Measurements from ENCODE around the gene GALNT14.

GALNT14 gene

GRCh38 chr2:30974092-30974491, 164.1 kb downstream of the GALNT14 start:
- no peak for DNase-seq (ENCODE audit: low read depth)

- no peak for DNase-seq (ENCODE audit: low read depth)
Observed at GRCh38 chr2:30971231-30972025, 166.8 kb downstream of the GALNT14 start.

GRCh38 chr2:30968660-30969397, 169.4 kb downstream of the GALNT14 start:
- no peak for DNase-seq (ENCODE audit: low read depth)

- no peak for DNase-seq (ENCODE audit: low read depth)
Observed at GRCh38 chr2:30966786-30967185, 171.5 kb downstream of the GALNT14 start.

GRCh38 chr2:30965022-30965531, 173.2 kb downstream of the GALNT14 start:
- no peak for DNase-seq (ENCODE audit: low read depth)

- DNase-seq (ENCODE audit: low read depth) = no peak
Observed at GRCh38 chr2:30964334-30965005, 173.8 kb downstream of the GALNT14 start.

GRCh38 chr2:30963184-30963583, 175.1 kb downstream of the GALNT14 start:
- no peak for DNase-seq (ENCODE audit: low read depth)

- DNase-seq (ENCODE audit: low read depth) = no peak
Observed at GRCh38 chr2:30960213-30960612, 178.0 kb downstream of the GALNT14 start.

- no peak for DNase-seq (ENCODE audit: low read depth)
Observed at GRCh38 chr2:30959653-30960052, 178.6 kb downstream of the GALNT14 start.

- DNase-seq (ENCODE audit: low read depth) = no peak
Observed at GRCh38 chr2:30958918-30959265, 179.3 kb downstream of the GALNT14 start.

GRCh38 chr2:30958193-30958917, 179.9 kb downstream of the GALNT14 start:
- DNase-seq (ENCODE audit: low read depth) = no peak

- no peak for DNase-seq (ENCODE audit: low read depth)
Observed at GRCh38 chr2:30957591-30957990, 180.6 kb downstream of the GALNT14 start.

- no peak for DNase-seq (ENCODE audit: low read depth)
Observed at GRCh38 chr2:30956995-30957394, 181.2 kb downstream of the GALNT14 start.

- no peak for DNase-seq (ENCODE audit: low read depth)
Observed at GRCh38 chr2:30955516-30956132, 182.6 kb downstream of the GALNT14 start.

- DNase-seq (ENCODE audit: low read depth) = no peak
Observed at GRCh38 chr2:30950339-30950738, 187.9 kb downstream of the GALNT14 start.

GRCh38 chr2:30949435-30949834, 188.8 kb downstream of the GALNT14 start:
- DNase-seq (ENCODE audit: low read depth) = no peak

- DNase-seq (ENCODE audit: low read depth) = no peak
Observed at GRCh38 chr2:30948857-30949256, 189.4 kb downstream of the GALNT14 start.

GRCh38 chr2:30948130-30948529, 190.1 kb downstream of the GALNT14 start:
- no peak for DNase-seq (ENCODE audit: low read depth)

- no peak for DNase-seq (ENCODE audit: low read depth)
Observed at GRCh38 chr2:30947686-30948085, 190.6 kb downstream of the GALNT14 start.

- no peak for DNase-seq (ENCODE audit: low read depth)
Observed at GRCh38 chr2:30942419-30942818, 195.8 kb downstream of the GALNT14 start.

- no peak for DNase-seq (ENCODE audit: low read depth)
Observed at GRCh38 chr2:30940839-30941238, 197.4 kb downstream of the GALNT14 start.

- DNase-seq (ENCODE audit: low read depth) = no peak
Observed at GRCh38 chr2:30939364-30939763, 198.9 kb downstream of the GALNT14 start.

Data from activated gamma-delta T cell treated with anti-CD3 and anti-CD28 coated beads, Interleukin-2, amount 50 U/mL, for 16 hours (primary cell).